GDM1 (cell line): ENCODE measurements around the gene POLR1F.
"Not testable (repeated sequence)": the region's sequence is repeated elsewhere in the genome, so short reads cannot be mapped to it uniquely, and the experiment has no call there.

Source experiments
- DNase-seq: peaks from one replicate; lab custom pipeline; 2025; lab: John Stamatoyannopoulos, UW

POLR1F gene

GRCh38 chr7:19708397-19709248, at the start of gene POLR1F:
Gene POLR1F (minus strand): TSS chr7:19709037. CDS start chr7:19709016, 21 bp downstream.
- DNase-seq, result peak; percentile 88

DNA sequence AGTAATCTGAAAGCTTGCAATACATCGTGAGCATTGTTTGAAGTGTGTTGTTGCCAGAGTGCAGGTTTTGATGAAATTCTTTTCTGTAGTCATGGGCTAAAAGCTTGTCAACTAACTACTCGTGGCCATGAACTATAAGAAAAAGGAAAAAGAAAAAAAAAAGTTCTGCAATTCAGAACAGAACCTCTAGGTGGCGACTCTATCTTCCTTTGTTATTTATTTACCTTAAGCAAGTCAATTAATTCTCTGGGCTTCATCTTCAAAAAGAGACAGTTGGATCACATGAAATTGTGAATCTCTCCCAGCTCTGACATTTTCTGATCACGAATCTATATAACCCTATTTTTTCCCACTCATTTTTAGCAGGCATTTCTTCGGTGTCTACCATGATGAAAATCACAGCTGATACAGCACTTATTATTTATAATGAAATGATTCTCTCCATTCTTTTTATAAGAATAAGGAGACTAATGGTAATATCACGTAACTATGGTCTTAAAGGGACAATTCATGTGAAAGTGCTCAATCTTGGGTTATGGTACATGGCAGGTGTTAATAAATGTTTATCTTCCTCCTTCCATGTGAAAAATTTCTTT, 45.8 kb upstream of the POLR1F start:
- no peak for DNase-seq

DNA sequence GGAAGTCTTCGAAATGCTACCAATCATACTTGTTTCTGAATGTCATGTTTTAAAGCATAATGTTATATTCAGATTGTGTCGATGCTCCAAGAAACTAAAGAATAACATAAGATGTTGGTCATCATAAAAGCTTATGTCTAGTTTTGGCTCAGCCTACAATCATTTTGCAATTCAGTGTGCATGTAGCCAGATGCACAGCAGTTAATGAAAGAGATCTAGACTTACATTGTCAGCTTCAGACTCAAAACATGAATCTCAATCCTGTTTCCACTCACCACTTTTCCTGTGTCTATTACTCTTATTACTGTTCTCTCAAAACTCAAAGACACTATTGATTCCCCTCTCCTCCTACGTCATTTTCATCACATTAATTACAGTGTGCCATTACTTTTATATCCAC, 43.2 kb upstream of the POLR1F start:
- no peak for DNase-seq

- no peak for DNase-seq
These were observed 40.8 kb upstream of the POLR1F start for GRCh38 chr7:19749658-19750057.

DNA sequence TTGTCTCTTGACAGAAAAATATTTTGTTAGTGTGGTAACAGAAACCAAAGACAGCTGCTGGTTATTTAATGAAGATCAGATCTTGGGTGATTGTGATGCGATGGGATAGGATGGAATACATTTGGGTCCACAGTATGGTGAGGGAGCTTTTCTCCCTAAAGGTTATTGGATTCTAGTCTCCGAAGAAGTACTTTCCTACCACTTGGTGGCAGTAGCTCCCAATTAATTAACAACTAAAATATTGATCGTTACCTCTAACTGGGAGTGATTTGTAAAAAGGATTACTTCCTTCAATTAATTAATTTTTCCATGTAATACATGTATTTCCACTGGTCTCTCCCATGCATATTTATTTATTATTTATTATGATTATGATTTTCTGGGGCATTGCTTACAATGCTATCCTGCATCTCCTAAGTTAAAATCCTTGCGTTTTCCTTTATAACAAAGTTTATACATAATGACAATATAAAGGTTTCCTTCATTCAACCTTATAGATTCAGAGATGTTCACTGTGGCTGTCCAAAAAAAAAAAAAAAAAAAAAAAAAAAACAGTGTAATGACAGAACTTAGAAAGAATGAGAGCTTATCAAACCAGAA, 39.0 kb upstream of the POLR1F start:
- no peak for DNase-seq

- no peak for DNase-seq
These were observed 35.2 kb upstream of the POLR1F start for GRCh38 chr7:19744075-19744474.

- no peak for DNase-seq
These were observed 19.9 kb upstream of the POLR1F start for GRCh38 chr7:19728716-19729115.

DNA sequence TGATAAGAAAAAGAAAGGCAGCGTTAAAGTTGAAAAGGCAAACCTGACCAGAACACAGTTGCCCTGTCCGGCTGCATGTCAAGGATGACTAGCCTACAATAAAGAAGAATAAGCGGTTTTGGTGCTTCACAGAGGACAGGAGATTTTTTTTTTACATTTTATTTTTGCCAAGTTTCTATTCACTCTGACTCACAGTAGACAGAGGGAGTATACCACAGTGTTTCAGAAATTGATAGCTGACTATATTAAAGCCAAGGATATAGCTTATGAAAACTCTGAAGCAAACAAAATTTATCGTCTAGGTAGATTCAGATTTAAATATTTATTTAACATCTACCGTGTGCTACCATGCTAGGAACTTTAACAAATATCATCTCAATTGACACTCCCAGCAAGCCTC, 16.9 kb upstream of the POLR1F start:
- no peak for DNase-seq

- no peak for DNase-seq
These were observed 6.7 kb upstream of the POLR1F start for GRCh38 chr7:19715499-19715898.

DNA sequence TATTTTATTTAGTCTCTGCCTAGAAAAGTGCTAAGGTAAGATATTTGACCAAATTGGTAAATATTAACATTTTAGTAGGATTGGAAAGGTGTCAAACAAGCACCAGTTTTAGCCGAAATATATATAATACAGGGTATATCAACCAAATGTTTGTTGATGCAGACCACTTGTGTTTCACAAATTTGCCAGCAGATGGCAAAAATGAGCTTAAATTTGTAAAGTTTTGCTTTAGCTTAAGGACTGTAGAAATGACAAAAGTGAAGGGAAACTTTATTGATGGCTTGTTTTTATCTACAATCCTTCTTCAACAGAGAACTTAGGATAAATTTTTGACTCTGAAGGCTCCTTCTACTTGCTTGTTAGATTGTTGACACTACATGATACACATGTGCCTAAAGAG, 4.8 kb upstream of the POLR1F start:
- DNase-seq, result no peak

GRCh38 chr7:19709249-19709578, 377 bp upstream of the POLR1F start:
- no peak for DNase-seq

DNA sequence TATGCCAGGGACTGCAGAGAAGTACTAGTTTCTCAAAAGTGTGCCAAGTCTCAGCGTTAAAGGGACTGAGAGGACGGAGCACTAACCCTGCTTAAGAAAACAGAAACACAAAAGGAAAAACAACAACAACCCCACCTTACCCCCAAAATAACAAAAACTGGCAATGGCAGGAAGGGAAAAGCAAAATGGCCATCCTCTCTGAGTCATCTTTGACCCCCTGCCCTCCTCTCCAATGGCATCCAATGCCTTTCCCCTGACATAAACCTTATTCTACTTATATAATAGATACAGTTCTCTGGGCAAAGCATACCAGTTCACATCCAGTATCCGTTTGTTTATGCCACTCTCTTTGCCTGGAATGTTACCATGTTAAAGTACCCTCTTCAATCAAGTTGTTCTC, 1.6 kb downstream of the POLR1F start:
- DNase-seq, result no peak

- DNase-seq, result no peak
These were observed 3.2 kb downstream of the POLR1F start for GRCh38 chr7:19705663-19706062.

DNA sequence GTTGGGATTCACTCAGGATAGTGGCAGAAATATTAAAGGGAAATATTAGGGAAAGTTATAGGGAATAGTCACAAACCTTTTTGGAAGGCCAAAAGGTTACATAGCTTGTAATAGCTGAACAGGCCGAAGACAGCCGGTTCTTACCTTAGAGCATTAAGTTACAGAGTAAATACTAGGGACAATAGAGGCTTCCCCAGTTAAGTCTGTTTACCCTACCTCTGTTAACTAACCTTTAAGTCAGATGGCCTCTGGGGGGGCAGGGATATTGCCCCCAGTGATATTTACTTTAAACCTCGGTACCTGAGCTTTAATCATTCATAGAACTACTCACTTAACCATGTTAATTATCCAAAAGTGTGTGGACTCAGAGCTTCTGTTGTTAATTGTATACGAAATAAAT, 7.4 kb downstream of the POLR1F start:
- no peak for DNase-seq

- DNase-seq, result no peak
These were observed 7.9 kb downstream of the POLR1F start for GRCh38 chr7:19700936-19701335.

DNA sequence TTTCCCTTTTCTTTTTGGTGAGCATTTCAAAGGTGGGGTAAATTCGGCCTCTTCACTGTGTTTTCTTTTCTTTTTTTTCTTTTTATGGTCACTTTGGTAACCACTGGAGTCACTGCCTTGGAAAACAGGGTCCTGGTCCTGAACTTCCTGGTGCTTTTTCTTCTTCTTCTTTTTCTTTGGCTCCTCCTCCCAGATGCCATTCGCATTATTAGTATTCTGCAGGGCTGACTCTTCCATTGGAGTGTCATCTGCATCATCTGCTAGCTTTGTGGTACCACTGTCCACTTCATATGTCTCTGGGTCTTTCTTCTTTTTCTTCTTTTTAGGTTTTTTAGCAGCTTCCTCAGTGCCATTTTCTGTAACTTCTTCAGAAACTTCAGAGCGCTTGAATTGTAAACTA, 10.5 kb downstream of the POLR1F start:
- no peak for DNase-seq

DNA sequence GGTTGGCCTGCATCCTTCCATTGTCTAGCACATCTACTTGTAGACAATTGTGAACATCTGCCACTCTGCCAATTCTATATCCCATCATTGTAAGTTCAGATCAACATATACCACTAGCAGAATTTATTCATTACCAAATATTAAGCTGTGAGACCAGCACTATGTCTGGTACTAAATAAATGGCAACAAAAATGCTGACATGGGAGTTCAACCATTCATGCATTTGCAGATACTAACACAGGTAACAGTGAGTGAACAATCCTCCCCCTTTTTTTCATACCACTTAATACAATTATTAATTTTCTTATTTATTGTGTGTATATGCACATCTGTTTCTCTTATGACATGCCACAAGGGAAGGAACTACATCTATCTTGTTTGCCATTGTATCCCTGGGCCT, 11.9 kb downstream of the POLR1F start:
- DNase-seq, result no peak

DNA sequence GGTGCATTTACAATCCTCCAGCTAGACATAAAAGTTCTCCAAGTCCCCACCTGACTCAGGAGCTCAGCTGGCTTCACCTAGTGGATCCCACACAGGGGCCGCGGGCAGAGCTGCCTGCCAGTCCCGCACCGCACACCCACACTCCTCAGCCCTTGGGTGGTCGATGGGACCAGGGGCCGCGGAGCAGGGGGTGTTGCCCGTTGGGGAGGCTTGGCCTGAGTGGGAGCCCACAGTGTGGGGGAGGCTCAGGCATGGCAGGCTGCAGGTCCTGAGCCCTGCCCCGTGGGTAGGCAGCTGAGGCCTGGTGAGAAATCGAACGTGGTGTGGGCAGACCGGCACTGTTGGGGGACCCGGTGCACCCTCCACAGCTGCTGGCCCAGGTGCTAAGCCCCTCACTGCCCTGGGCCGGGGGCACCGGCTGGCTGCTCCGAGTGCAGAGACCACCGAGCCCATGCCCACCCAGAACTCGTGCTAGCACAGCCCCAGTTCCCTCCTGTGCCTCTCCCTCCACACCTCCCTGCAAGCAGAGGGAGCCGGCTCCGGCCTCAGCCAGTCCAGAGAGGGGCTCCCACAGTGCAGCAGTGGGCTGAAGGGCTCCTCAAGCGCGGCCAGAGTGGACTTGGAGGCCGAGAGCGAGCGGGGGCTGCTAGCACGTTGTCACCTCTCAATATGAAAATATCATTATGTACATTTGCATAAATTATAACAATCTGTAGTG, 16.6 kb downstream of the POLR1F start:
- no peak for DNase-seq

DNA sequence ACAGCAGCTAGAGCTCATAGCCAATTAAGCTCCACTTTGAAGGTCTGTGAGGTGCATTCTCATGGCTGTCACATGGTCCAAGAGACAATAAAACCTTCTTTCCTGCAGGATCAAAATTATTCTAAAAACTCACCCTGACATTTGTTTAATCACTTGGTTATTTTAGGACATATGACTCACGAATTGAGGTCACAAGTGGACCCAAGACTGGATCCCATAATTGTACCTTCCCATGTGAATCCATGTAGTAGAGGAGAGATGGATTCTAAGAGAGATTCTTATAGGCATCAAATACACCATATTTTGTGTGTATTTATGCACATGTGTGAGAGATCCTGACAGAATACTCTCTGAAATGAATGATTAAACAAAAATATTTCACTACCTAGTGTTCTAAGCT, 18.1 kb downstream of the POLR1F start:
- DNase-seq, result no peak

DNA sequence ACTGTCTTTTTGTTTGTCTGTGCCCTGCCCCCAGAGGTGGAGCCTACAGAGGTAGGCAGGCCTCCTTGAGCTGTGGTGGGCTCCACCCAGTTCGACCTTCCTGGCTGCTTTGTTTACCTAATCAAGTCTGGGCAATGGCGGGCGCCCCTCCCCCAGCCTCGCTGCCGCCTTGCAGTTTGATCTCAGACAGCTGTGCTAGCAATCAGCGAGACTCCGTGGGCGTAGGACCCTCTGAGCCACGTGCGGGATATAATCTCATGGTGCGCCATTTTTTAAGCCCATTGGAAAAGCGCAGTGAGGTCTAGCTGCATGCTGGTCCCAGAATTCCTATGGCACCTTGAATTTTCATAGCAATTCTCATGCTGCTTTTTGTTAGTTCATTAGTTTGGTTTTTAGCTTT, 19.7 kb downstream of the POLR1F start:
- DNase-seq, result not testable (repeated sequence)

GRCh38 chr7:19681596-19681995, 27.2 kb downstream of the POLR1F start:
- DNase-seq, result no peak

GRCh38 chr7:19677180-19677579, 31.7 kb downstream of the POLR1F start:
- DNase-seq, result no peak

GRCh38 chr7:19675816-19676215, 33.0 kb downstream of the POLR1F start:
- no peak for DNase-seq
